ENCODE data around the gene WASL. TPM values are rescaled to one million over a fixed set of nuclear protein-coding genes. Genes with fewer than 3 reads are reported as not detected.

The WASL gene
- total and polyA plus RNA-seq, 7 donors: 17.6 to 37.8 (median 31.0) TPM

DNA sequence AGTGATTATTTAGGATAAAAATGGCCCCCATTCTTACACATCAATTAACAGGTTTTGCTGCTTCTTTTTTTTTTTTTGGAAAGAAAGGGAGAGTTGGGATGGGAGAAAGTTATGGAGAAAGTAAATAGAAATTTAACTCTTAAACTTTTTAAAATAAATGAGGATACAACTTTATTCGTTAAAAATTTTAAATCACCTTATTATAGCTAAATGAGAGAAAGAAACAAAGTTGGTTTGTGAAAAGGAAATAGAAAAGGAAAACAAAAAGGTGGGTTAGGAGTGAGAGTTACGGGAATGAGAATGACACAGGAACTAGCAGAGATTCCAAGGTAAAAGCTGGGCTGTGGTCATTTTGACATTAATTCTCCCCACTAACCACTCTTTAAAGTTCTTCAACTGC lies 58.3 kb downstream of the WASL start:
- WGBS, 3 donors: 96 to 100% (median 97%) methylated on average over 2 of the region's 2 CpGs
- intact Hi-C loops (cut with DNase I): no loop called here
- no peak overlapping the region for H3K4me3 ChIP-seq
- no peaks in the 10 kb centered on the region for H3K4me1 ChIP-seq
- TF ChIP-seq CTCF (IDR thresholded peaks at IDR 0.05): no peak
- DNase-seq (no peak), ATAC-seq (no peak)
- H3K9me3 ChIP-seq: no peaks in the 10 kb centered on the region
- H3K27me3 ChIP-seq (ENCODE audit: insufficient read depth in 3 of 3, low read length in 2 of 3): no peaks in the 10 kb centered on the region
- no peak overlapping the region for H3K27ac ChIP-seq
- peaks cover 4 to 89% of the 10 kb centered on the region in 2 donors for H3K36me3 ChIP-seq (ENCODE audit: insufficient read depth in 1 of 2, low read depth in 1 of 2)

DNA sequence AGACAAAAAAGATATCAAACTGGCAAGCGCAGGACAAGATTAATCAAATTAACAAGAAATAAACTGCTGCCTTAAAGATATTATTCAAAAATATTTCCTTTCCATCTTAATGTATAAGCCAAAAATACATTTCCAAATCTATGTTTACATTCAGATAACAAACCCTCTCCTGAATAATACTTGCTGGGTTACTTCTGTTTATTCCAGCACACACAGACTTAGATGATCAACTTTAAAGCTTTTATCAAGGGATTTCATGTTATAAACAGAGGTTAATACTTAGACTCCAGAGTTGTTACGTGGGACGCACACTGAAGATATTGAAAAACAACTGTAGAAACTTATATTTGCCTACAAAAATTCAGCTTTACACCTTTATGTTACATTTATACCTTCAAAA lies 59.6 kb downstream of the WASL start:
- ATAC-seq: no peak
- Histone ChIP-seq H3K27me3 (ENCODE audit: insufficient read depth in 3 of 3, low read length in 2 of 3) (no peaks in the 10 kb centered on the region), H3K9me3 (no peaks in the 10 kb centered on the region), H3K4me1 (no peaks in the 10 kb centered on the region), H3K27ac (no peak overlapping the region), H3K36me3 (ENCODE audit: insufficient read depth in 1 of 2, low read depth in 1 of 2) (peaks cover 4 to 89% of the 10 kb centered on the region in 2 donors), H3K4me3 (no peak overlapping the region)
- no peak for TF ChIP-seq CTCF (IDR thresholded peaks at IDR 0.05)
- 79 to 97% (median 81%) methylated on average over 3 of the region's 3 CpGs for WGBS, 3 donors
- no peak for DNase-seq
- intact Hi-C loops (cut with DNase I): loop anchor here (10.0 kb wide), 2 partner anchors 54 to 56 kb away; partner anchors contain the start of gene WASL (in 1 of the 2)

- DNase-seq (no peak), ATAC-seq (no peak)
- H3K9me3 ChIP-seq: no peaks in the 10 kb centered on the region
- H3K4me3 ChIP-seq: no peak overlapping the region
- intact Hi-C loops (cut with DNase I): loop anchor here (10.0 kb wide), 2 partner anchors 53 to 57 kb away; partner anchors contain the start of gene WASL (in 1 of the 2)
- H3K27ac ChIP-seq: no peak overlapping the region
- no peaks in the 10 kb centered on the region for H3K27me3 ChIP-seq (ENCODE audit: insufficient read depth in 3 of 3, low read length in 2 of 3)
- peaks cover 4 to 85% of the 10 kb centered on the region in 2 donors for H3K36me3 ChIP-seq (ENCODE audit: insufficient read depth in 1 of 2, low read depth in 1 of 2)
- WGBS, 3 donors: 93 to 98% (median 93%) methylated on average over 1 of the region's 1 CpG
- H3K4me1 ChIP-seq: peaks cover 4% of the 10 kb centered on the region
- TF ChIP-seq CTCF (IDR thresholded peaks at IDR 0.05): no peak
Observed at GRCh38 chr7:123687727-123688126, 61.1 kb downstream of the WASL start.

DNA sequence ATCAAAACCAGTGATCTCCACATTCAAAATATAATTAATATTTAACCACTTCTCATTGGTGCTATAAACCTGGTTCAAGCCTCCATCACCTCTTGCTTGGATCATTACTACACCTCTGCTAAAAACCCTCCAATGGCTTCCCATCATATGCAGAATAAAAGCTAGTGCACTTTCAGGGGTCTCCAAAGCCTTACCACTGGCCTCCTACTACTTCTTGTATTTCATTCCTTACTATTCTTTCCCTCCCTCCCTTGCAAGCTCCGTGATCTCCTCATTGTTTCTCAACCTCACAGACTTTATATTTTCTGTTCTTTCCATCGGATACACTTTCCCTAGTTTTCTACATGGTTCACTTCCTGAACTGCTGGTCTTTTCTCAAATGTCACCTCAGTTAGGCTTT lies 61.6 kb downstream of the WASL start:
- H3K36me3 ChIP-seq (ENCODE audit: insufficient read depth in 1 of 2, low read depth in 1 of 2): peaks cover 4 to 79% of the 10 kb centered on the region in 2 donors
- H3K27me3 ChIP-seq (ENCODE audit: insufficient read depth in 3 of 3, low read length in 2 of 3): no peaks in the 10 kb centered on the region
- H3K4me1 ChIP-seq: peaks cover 9% of the 10 kb centered on the region
- no peaks in the 10 kb centered on the region for H3K9me3 ChIP-seq
- intact Hi-C loops (cut with DNase I): loop anchor here (10.0 kb wide), 2 partner anchors 52 to 58 kb away; partner anchors contain the start of gene WASL (in 1 of the 2)
- no peak for TF ChIP-seq CTCF (IDR thresholded peaks at IDR 0.05)
- ATAC-seq: no peak
- H3K27ac ChIP-seq: no peak overlapping the region
- DNase-seq: no peak
- H3K4me3 ChIP-seq: no peak overlapping the region
- 95 to 98% (median 95%) methylated on average over 2 of the region's 2 CpGs for WGBS, 3 donors

GRCh38 chr7:123682690-123683089 lies 66.1 kb downstream of the WASL start:
- peaks cover 47% of the 10 kb centered on the region for H3K4me1 ChIP-seq
- peaks cover 4 to 36% of the 10 kb centered on the region in 2 donors for H3K36me3 ChIP-seq (ENCODE audit: insufficient read depth in 1 of 2, low read depth in 1 of 2)
- no peaks in the 10 kb centered on the region for H3K9me3 ChIP-seq
- peak; percentile 54 for TF ChIP-seq CTCF (IDR thresholded peaks at IDR 0.05)
- H3K4me3 ChIP-seq: no peak overlapping the region
- peak overlapping the region; percentile 81 for H3K27ac ChIP-seq
- intact Hi-C loops (cut with DNase I): loop anchor here (2.0 to 10.0 kb wide), 5 partner anchors 48 to 185 kb away; partner anchors contain the start of gene WASL (in 1 of the 2)
- ATAC-seq (peak in 2 of 4 donors; percentile 42 to 54), DNase-seq (no peak)
- H3K27me3 ChIP-seq (ENCODE audit: insufficient read depth in 3 of 3, low read length in 2 of 3): no peaks in the 10 kb centered on the region
- 85 to 94% (median 87%) methylated on average over 1 of the region's 1 CpG for WGBS, 3 donors

Measured in psoas muscle (tissue), 8 donors.